NT2/D1 (cell line): ENCODE results near the gene UBAC1.

Experiments used
- DNase-seq: peaks from one replicate; pipeline ENCODE4 v3.0.0-alpha.2; 2011; ENCODE audit warnings: low read depth, low spot score
- H3K27me3 ChIP-seq: 2 replicates; pipeline ENCODE4 v1.6.0; 2011; ENCODE audit warnings: mild to moderate bottlenecking; ENCODE audit not compliant: insufficient read length, insufficient read depth
- H3K36me3 ChIP-seq: 2 replicates; pipeline ENCODE4 v1.6.1; 2011; ENCODE audit warnings: mild to moderate bottlenecking, low read length, mixed read lengths; ENCODE audit not compliant: insufficient read depth, insufficient read length
- H3K4me1 ChIP-seq: 2 replicates; pipeline ENCODE4 v1.5.1; 2011; ENCODE audit not compliant: insufficient read depth, insufficient read length
- H3K4me3 ChIP-seq: 2 replicates; pipeline ENCODE4 v1.5.1; 2011; ENCODE audit warnings: low read depth; ENCODE audit not compliant: insufficient read length
- H3K9ac ChIP-seq: 2 replicates; pipeline ENCODE4 v1.6.0; 2011; ENCODE audit warnings: low read depth; ENCODE audit not compliant: insufficient read length
- H3K9me3 ChIP-seq: 2 replicates; pipeline ENCODE4 v1.5.1; 2011; ENCODE audit warnings: mild to moderate bottlenecking, low read length; ENCODE audit not compliant: insufficient read depth
- SUZ12 ChIP-seq: IDR thresholded peaks from 2 replicates; pipeline ENCODE4 v1.6.1; 2011; ENCODE audit not compliant: insufficient read length, insufficient read depth; ENCODE audit errors: extremely low read depth
- YY1 ChIP-seq: IDR thresholded peaks from 2 replicates; pipeline ENCODE4 v1.6.1; 2011; ENCODE audit not compliant: insufficient read length, insufficient read depth
- ZNF274 ChIP-seq: IDR thresholded peaks from 2 replicates; pipeline ENCODE4 v1.6.1; 2011; ENCODE audit warnings: mild to moderate bottlenecking, low read depth, low read length

Gene UBAC1

GRCh38 chr9:135980926-135981630, 19.9 kb upstream of the UBAC1 start:
- TF ChIP-seq ZNF274 (no peak), YY1 (no peak), SUZ12 (no peak)
- Histone ChIP-seq H3K27me3 (no peaks in the 10 kb centered on the region), H3K4me1 (peaks cover 20% of the 10 kb centered on the region), H3K4me3 (no peak overlapping the region), H3K9ac (peak overlapping the region; percentile 42), H3K9me3 (no peaks in the 10 kb centered on the region), H3K36me3 (no peaks in the 10 kb centered on the region)
- no peak for DNase-seq

GRCh38 chr9:135979547-135980166, 18.5 kb upstream of the UBAC1 start:
- no peak for TF ChIP-seq SUZ12
- TF ChIP-seq ZNF274: no peak
- H3K4me3 ChIP-seq: no peak overlapping the region
- no peaks in the 10 kb centered on the region for H3K27me3 ChIP-seq
- no peaks in the 10 kb centered on the region for H3K9me3 ChIP-seq
- no peaks in the 10 kb centered on the region for H3K36me3 ChIP-seq
- no peak overlapping the region for H3K9ac ChIP-seq
- DNase-seq: no peak
- H3K4me1 ChIP-seq: peaks cover 18% of the 10 kb centered on the region

- peak overlapping the region; percentile 1 for H3K9ac ChIP-seq
- H3K9me3 ChIP-seq: no peaks in the 10 kb centered on the region
- no peaks in the 10 kb centered on the region for H3K27me3 ChIP-seq
- peaks cover 18% of the 10 kb centered on the region for H3K4me1 ChIP-seq
- H3K36me3 ChIP-seq: no peaks in the 10 kb centered on the region
- TF ChIP-seq YY1: no peak
- H3K4me3 ChIP-seq: no peak overlapping the region
- DNase-seq: no peak
Measured at GRCh38 chr9:135978642-135979546, 17.7 kb upstream of the UBAC1 start.

DNA sequence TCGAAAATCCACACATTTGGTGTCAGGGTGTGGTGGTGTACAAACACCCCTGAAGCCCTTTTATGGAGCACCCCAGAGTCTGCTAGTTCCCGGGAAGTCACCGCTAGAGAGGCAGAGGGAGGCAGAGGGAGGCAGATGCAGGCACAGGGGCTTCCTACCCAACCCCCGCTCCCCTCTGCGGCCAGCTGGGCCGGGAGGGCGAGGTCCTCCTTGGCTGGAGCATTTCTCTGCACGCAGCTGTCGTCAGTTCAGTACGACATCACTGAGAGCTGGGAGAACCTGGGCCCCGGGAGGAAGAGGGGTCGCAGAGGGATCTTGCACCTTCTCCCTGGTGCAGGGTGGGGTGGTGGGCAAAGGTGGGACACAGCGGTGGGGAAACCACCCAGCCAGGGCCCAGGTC, 15.8 kb upstream of the UBAC1 start:
- no peak for DNase-seq
- Histone ChIP-seq H3K36me3 (no peaks in the 10 kb centered on the region), H3K4me3 (no peak overlapping the region), H3K4me1 (peaks cover 18% of the 10 kb centered on the region), H3K27me3 (peaks cover 4% of the 10 kb centered on the region), H3K9me3 (no peaks in the 10 kb centered on the region), H3K9ac (no peak overlapping the region)
- TF ChIP-seq ZNF274 (no peak), SUZ12 (no peak), YY1 (no peak)

- H3K9ac ChIP-seq: no peak overlapping the region
- no peak overlapping the region for H3K4me3 ChIP-seq
- no peaks in the 10 kb centered on the region for H3K36me3 ChIP-seq
- peaks cover 4% of the 10 kb centered on the region for H3K27me3 ChIP-seq
- DNase-seq: no peak
- peaks cover 18% of the 10 kb centered on the region for H3K4me1 ChIP-seq
- TF ChIP-seq ZNF274: no peak
- TF ChIP-seq YY1: no peak
- TF ChIP-seq SUZ12: no peak
- no peaks in the 10 kb centered on the region for H3K9me3 ChIP-seq
Measured at GRCh38 chr9:135976531-135976930, 15.4 kb upstream of the UBAC1 start.

DNA sequence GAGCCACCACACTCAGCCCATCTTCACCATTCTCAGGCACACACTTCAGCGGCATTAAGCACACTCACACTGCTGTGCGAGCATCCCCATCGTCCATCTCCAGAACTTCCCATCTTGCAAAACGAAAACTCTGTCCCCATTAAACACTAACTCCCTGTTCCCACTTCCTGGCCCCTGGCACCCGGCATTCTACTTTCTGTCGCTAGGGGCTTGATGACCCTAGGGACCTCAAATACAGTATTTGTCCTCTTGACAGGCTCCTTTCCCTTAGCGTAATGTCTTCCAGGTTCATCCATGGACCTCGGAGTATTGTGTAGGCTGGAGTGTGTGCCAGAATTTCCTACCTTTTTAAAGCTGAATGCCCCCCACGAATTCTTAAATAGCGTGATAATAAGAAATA, 14.7 kb upstream of the UBAC1 start:
- Histone ChIP-seq H3K36me3 (no peaks in the 10 kb centered on the region), H3K27me3 (peaks cover 4% of the 10 kb centered on the region), H3K4me1 (peaks cover 22% of the 10 kb centered on the region), H3K9me3 (no peaks in the 10 kb centered on the region), H3K4me3 (no peak overlapping the region), H3K9ac (no peak overlapping the region)
- no peak for DNase-seq
- no peak for TF ChIP-seq SUZ12
- no peak for TF ChIP-seq ZNF274
- TF ChIP-seq YY1: no peak

DNA sequence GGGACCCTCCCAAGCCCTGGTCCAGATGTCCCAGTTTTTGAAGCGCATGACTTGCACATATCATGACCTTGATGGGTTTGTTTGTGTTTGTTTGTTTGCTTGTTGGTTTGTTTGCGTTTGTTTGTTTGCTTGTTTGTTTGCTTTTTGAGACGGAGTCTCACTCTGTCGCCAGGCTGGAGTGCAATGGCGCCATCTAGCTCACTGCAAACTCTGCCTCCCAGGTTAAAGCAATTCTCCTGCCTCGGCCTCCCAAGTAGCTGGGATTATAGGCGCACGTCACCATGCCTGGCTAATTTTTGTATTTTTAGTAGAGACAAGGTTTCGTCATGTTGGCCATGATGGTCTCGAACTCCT, 13.0 kb upstream of the UBAC1 start:
- DNase-seq: no peak
- H3K4me1 ChIP-seq: peaks cover 21% of the 10 kb centered on the region
- no peaks in the 10 kb centered on the region for H3K9me3 ChIP-seq
- H3K36me3 ChIP-seq: no peaks in the 10 kb centered on the region
- H3K27me3 ChIP-seq: peaks cover 9% of the 10 kb centered on the region
- no peak overlapping the region for H3K4me3 ChIP-seq
- TF ChIP-seq ZNF274 (no peak), SUZ12 (no peak), YY1 (no peak)
- H3K9ac ChIP-seq: no peak overlapping the region
